HL-60 (cell line): ENCODE measurements around the gene MIPOL1.
"Not testable (repeated sequence)": the region's sequence is repeated elsewhere in the genome, so short reads cannot be mapped to it uniquely, and the experiment has no call there.

ENCODE experiments used
- DNase-seq, 2 experiments: peaks; one replicate each; pipeline ENCODE4 v3.0.0-alpha.2; 2010 to 2020; ENCODE audit warnings: low read depth in 1 of 2, low spot score in 1 of 2
- H3K27ac ChIP-seq: fragments of 250-450 bp; sonication (Bioruptor Pico); replicated peaks from 2 replicates; pipeline ENCODE4 v1.5.1; 2020; ENCODE audit warnings: mild to moderate bottlenecking, moderate library complexity
- H3K27me3 ChIP-seq: fragments of 250-450 bp; sonication (Bioruptor Pico); 2 replicates; pipeline ENCODE4 v1.5.1; 2021; ENCODE audit warnings: mild to moderate bottlenecking, moderate library complexity; ENCODE audit not compliant: insufficient read depth, poor library complexity, severe bottlenecking
- H3K4me3 ChIP-seq: replicated peaks from 2 replicates; pipeline ENCODE4 v1.5.1; 2011; ENCODE audit warnings: mild to moderate bottlenecking, control low read depth, low read length; ENCODE audit not compliant: insufficient read depth
- CTCF ChIP-seq: IDR thresholded peaks from one replicate; pipeline ENCODE4 v1.5.1; 2011; ENCODE audit warnings: low read length, control low read depth, inconsistent platforms; ENCODE audit not compliant: insufficient read depth
- GABPA ChIP-seq: IDR thresholded peaks from 2 replicates; pipeline ENCODE4 v1.6.1; 2012; ENCODE audit warnings: low read depth
- POLR2AphosphoS5 ChIP-seq: IDR thresholded peaks from 2 replicates; pipeline ENCODE4 v1.6.1; 2012; ENCODE audit warnings: low read depth
- REST ChIP-seq: IDR thresholded peaks from 2 replicates; pipeline ENCODE4 v1.6.1; 2012; ENCODE audit warnings: low read depth; ENCODE audit not compliant: insufficient replicate concordance
- SPI1 ChIP-seq: IDR thresholded peaks from 2 replicates; pipeline ENCODE4 v1.6.1; 2012; ENCODE audit warnings: low read depth, mild to moderate bottlenecking, borderline replicate concordance

MIPOL1 gene

GRCh38 chr14:37186865-37187264 lies 10.9 kb upstream of the MIPOL1 start:
- no peak for TF ChIP-seq GABPA
- no peak for TF ChIP-seq POLR2AphosphoS5
- TF ChIP-seq CTCF = no peak
- no peak for TF ChIP-seq SPI1
- TF ChIP-seq REST = no peak
- DNase-seq = no peak

GRCh38 chr14:37187294-37187693 lies 10.4 kb upstream of the MIPOL1 start:
- no peak for DNase-seq
- no peak overlapping the region for H3K4me3 ChIP-seq
- TF ChIP-seq GABPA (no peak), REST (no peak), CTCF (no peak), POLR2AphosphoS5 (no peak), SPI1 (no peak)

More at GRCh38 chr14:37186865-37187264, 10.9 kb upstream of the MIPOL1 start:
- Histone ChIP-seq H3K4me3 (no peak overlapping the region), H3K27me3 (no peaks in the 10 kb centered on the region), H3K27ac (no peak overlapping the region)

GRCh38 chr14:37187840-37188577 lies 9.7 kb upstream of the MIPOL1 start:
- DNase-seq, H3K4me3 ChIP-seq, H3K27me3 ChIP-seq, H3K27ac ChIP-seq: not testable (repeated sequence)

More at GRCh38 chr14:37187294-37187693, 10.4 kb upstream of the MIPOL1 start:
- no peak overlapping the region for H3K27ac ChIP-seq
- H3K27me3 ChIP-seq = no peaks in the 10 kb centered on the region

- H3K27me3 ChIP-seq, H3K4me3 ChIP-seq, H3K27ac ChIP-seq, DNase-seq: not testable (repeated sequence)
Measured at GRCh38 chr14:37189733-37190132, 8.0 kb upstream of the MIPOL1 start.

- Histone ChIP-seq H3K27me3 (peaks cover 7% of the 10 kb centered on the region), H3K4me3 (no peak overlapping the region), H3K27ac (no peak overlapping the region)
- no peak for TF ChIP-seq SPI1
- TF ChIP-seq POLR2AphosphoS5 = no peak
- TF ChIP-seq GABPA = no peak
- TF ChIP-seq REST = no peak
- TF ChIP-seq CTCF = no peak
- no peak for DNase-seq
Measured at GRCh38 chr14:37194698-37195097, 3.0 kb upstream of the MIPOL1 start.
